ENCODE results near the gene PTPRN2. TPM values are rescaled to one million over a fixed set of nuclear protein-coding genes. Genes with fewer than 3 reads are reported as not detected.

PTPRN2 gene
- total and polyA plus RNA-seq, 2 of the 13 experiments (the other 11 are each of a cell fraction or from before 2014, with no cell fraction given), result 2.5 to 24.2 TPM

- H2AFZ ChIP-seq (ENCODE audit: low read length), result no peak overlapping the region
- intact Hi-C loops (cut with micrococcal nuclease; ENCODE audit: unreplicated experiment) (loop anchor here (1.0 kb wide), 1 partner anchor 12 kb away; no protein-coding TSS in a partner anchor), in situ Hi-C loops (cut with HindIII; ENCODE audit: extremely low pct_ligation_motif_present, low pct_unique_long_range_greater_than_20kb) (no loop called here)
- WGBS (ENCODE audit: low lambda C conversion rate), result 83% methylated on average over 18 of the region's 28 CpGs
- no peak overlapping the region for H3K4me3 ChIP-seq (replicated peaks in 1 of 3; ENCODE audit: insufficient read depth in 1 of 3, low read depth in 2 of 3, low read length in 3 of 3)
- H3K27ac ChIP-seq (ENCODE audit: extremely low read length, insufficient read depth, low read length), result no peak overlapping the region
- H3K79me2 ChIP-seq (ENCODE audit: insufficient read depth, low read length), result no peaks in the 10 kb centered on the region
- ATAC-seq (peak; percentile 62), DNase-seq (ENCODE audit: low spot score) (no peak), FAIRE-seq (no peak)
- no peaks in the 10 kb centered on the region; a peak in 1 of 5 replicates for H3K36me3 ChIP-seq (replicated peaks in 1 of 2; ENCODE audit: control insufficient read depth in 1 of 2, insufficient read depth in 2 of 2, low read length in 2 of 2)
- ChIA-PET CTCF (ENCODE audit: low intra/inter-chr PET ratio, low total read pairs) (no interaction called here), POLR2A (no interaction called here)
- no peak overlapping the region for H3K9ac ChIP-seq (ENCODE audit: insufficient read depth, low read depth, low read length)
- peaks cover 31% of the 10 kb centered on the region for H3K4me1 ChIP-seq (ENCODE audit: insufficient read depth, low read length)
- H3K9me3 ChIP-seq (ENCODE audit: low read length), result peaks cover 9% of the 10 kb centered on the region; the same call in 1 of the 2 replicates
- no peaks in the 10 kb centered on the region for H3K27me3 ChIP-seq (ENCODE audit: control insufficient read depth in 1 of 2, insufficient read depth in 2 of 2, low read length in 2 of 2)
- H3K4me2 ChIP-seq (ENCODE audit: low read depth, low read length), result 0 out of 2 replicates have a peak overlapping the region, but pooled peaks have one; percentile 24
- H4K20me1 ChIP-seq (ENCODE audit: insufficient read depth, low read length), result peaks cover 76% of the 10 kb centered on the region
- BruUV-seq (replicated peaks), result no TSS peak
- no peak for TF ChIP-seq ZNF549 (CRISPR knock-in tag; IDR thresholded peaks at IDR 0.05)
- TF ChIP-seq HNRNPL (IDR thresholded peaks at IDR 0.05; ENCODE audit: low read depth, low read length), result peak; percentile 86
- TF ChIP-seq SIX4 (CRISPR knock-in tag; IDR thresholded peaks at IDR 0.05), result no peak
- no peak for TF ChIP-seq KLF16 (CRISPR knock-in tag; IDR thresholded peaks at IDR 0.05)
- TF ChIP-seq SMAD3 (CRISPR knock-in tag; IDR thresholded peaks at IDR 0.05), result no peak
- TF ChIP-seq IKZF5 (CRISPR knock-in tag; IDR thresholded peaks at IDR 0.05), result no peak
- TF ChIP-seq PCBP1 (IDR thresholded peaks at IDR 0.05; ENCODE audit: borderline replicate concordance, low read depth, low read length), result no peak
- TF ChIP-seq ZNF552 (CRISPR knock-in tag; IDR thresholded peaks at IDR 0.05; ENCODE audit: borderline replicate concordance), result no peak
- no peak for TF ChIP-seq STAT5B (CRISPR knock-in tag; IDR thresholded peaks at IDR 0.05)
- no peak for TF ChIP-seq CHD4 (IDR thresholded peaks at IDR 0.05; ENCODE audit: borderline replicate concordance, low read length)
- TF ChIP-seq ZNF468 (CRISPR knock-in tag; IDR thresholded peaks at IDR 0.05), result no peak
- TF ChIP-seq HNRNPK (IDR thresholded peaks at IDR 0.05; ENCODE audit: low read depth, low read length, poor library complexity, severe bottlenecking), result peak; percentile 34
- no peak for TF ChIP-seq ZFY (CRISPR knock-in tag; IDR thresholded peaks at IDR 0.05)
- no peak for TF ChIP-seq ZNF747 (CRISPR knock-in tag; IDR thresholded peaks at IDR 0.05; ENCODE audit: borderline replicate concordance)
- TF ChIP-seq MZF1 (CRISPR knock-in tag; IDR thresholded peaks at IDR 0.05; ENCODE audit: borderline replicate concordance), result no peak
- no peak for TF ChIP-seq RXRA (CRISPR knock-in tag; IDR thresholded peaks at IDR 0.05)
- no peak for TF ChIP-seq ARID4A (CRISPR knock-in tag; IDR thresholded peaks at IDR 0.05; ENCODE audit: borderline replicate concordance)
- TF ChIP-seq TAF1 (CRISPR knock-in tag; IDR thresholded peaks at IDR 0.05), result no peak
- TF ChIP-seq IKZF1 (IDR thresholded peaks at IDR 0.05), result no peak
- no peak for TF ChIP-seq GABPA (IDR thresholded peaks at IDR 0.05; ENCODE audit: low read depth, low read length)
- no peak for TF ChIP-seq GABPA (CRISPR knock-in tag; IDR thresholded peaks at IDR 0.05; ENCODE audit: low read depth)
- TF ChIP-seq NR2F1 (CRISPR knock-in tag; IDR thresholded peaks at IDR 0.05), result no peak
Observed at GRCh38 chr7:158395780-158396278, 191.8 kb downstream of the PTPRN2 start.
